HepG2 (cell line): ENCODE data around the gene NOM1. TPM values are rescaled to one million over a fixed set of nuclear protein-coding genes. Genes with fewer than 3 reads are reported as not detected.

ENCODE experiments used
- BRF2 ChIP-seq: sonication (generic); formaldehyde crosslinking; IDR thresholded peaks from 2 replicates; pipeline ENCODE4 v1.8.1; 2022; ENCODE audit warnings: mild to moderate bottlenecking, missing genetic modification reagents
- CENPT ChIP-seq: sonication (generic); formaldehyde crosslinking; IDR thresholded peaks from 2 replicates; pipeline ENCODE4 v1.8.0; 2022; ENCODE audit warnings: low read depth, mild to moderate bottlenecking, moderate library complexity, missing genetic modification reagents
- CENPX ChIP-seq: sonication (generic); formaldehyde crosslinking; IDR thresholded peaks from 2 replicates; pipeline ENCODE4 v1.9.0; 2021; ENCODE audit warnings: mild to moderate bottlenecking, missing genetic modification reagents, moderate library complexity
- ETS1 ChIP-seq: sonication (generic); formaldehyde crosslinking; IDR thresholded peaks from 2 replicates; pipeline ENCODE4 v1.4.0; 2020; ENCODE audit warnings: missing genetic modification reagents
- EZH2 ChIP-seq: conservative IDR thresholded peaks from 2 replicates; pipeline ENCODE4 v1.6.1; 2012; ENCODE audit warnings: mild to moderate bottlenecking, low read depth, low read length, moderate library complexity
- FOXM1 ChIP-seq: sonication (generic); formaldehyde crosslinking; IDR thresholded peaks from 2 replicates; pipeline ENCODE4 v1.5.0; 2020; ENCODE audit warnings: missing genetic modification reagents
- HNRNPLL ChIP-seq: fragments of 200-400 bp; formaldehyde crosslinking; IDR thresholded peaks from 2 replicates; pipeline ENCODE4 v1.6.1; 2017; ENCODE audit warnings: mild to moderate bottlenecking, low read depth, low read length; ENCODE audit not compliant: poor library complexity, severe bottlenecking
- IRF2 ChIP-seq: IDR thresholded peaks from 2 replicates; pipeline ENCODE4 v1.6.1; 2018; ENCODE audit warnings: missing genetic modification reagents, missing compliant biosample characterization
- JUN ChIP-seq: sonication (generic); formaldehyde crosslinking; IDR thresholded peaks from 2 replicates; pipeline ENCODE4 v1.4.0; 2020; ENCODE audit warnings: mild to moderate bottlenecking, missing genetic modification reagents
- KDM6A ChIP-seq: IDR thresholded peaks from 2 replicates; pipeline ENCODE4 v1.6.1; 2016; ENCODE audit warnings: low read depth
- KLF6 ChIP-seq: IDR thresholded peaks from 2 replicates; pipeline ENCODE4 v1.8.0; 2016; ENCODE audit warnings: missing biosample characterization, missing genetic modification reagents
- MAZ ChIP-seq, 2 experiments: sonication (generic) in 1 of 2; formaldehyde crosslinking in 1 of 2; IDR thresholded peaks; 2 replicates each; pipeline versions ENCODE4 v1.5.0 to v1.6.1; 2012 to 2020; ENCODE audit warnings: low read depth in 2 of 2, mild to moderate bottlenecking in 2 of 2, borderline replicate concordance in 1 of 2, improper control_type of control experiment in 1 of 2, low read length in 1 of 2, missing genetic modification reagents in 1 of 2, moderate library complexity in 1 of 2
- MTA3 ChIP-seq: sonication (generic); formaldehyde crosslinking; IDR thresholded peaks from 2 replicates; pipeline ENCODE4 v1.4.0; 2020; ENCODE audit warnings: missing genetic modification reagents
- NAIF1 ChIP-seq: sonication (generic); formaldehyde crosslinking; IDR thresholded peaks from 2 replicates; pipeline ENCODE4 v1.5.0; 2020; ENCODE audit warnings: mild to moderate bottlenecking, missing genetic modification reagents, borderline replicate concordance
- RAD21 ChIP-seq: fragments of 450-650 bp; formaldehyde crosslinking; IDR thresholded peaks from 2 replicates; pipeline ENCODE4 v1.5.0; 2020; ENCODE audit warnings: mild to moderate bottlenecking
- SNRNP70 ChIP-seq: fragments of 200-400 bp; formaldehyde crosslinking; IDR thresholded peaks from 2 replicates; pipeline ENCODE4 v1.6.1; 2017; ENCODE audit warnings: mild to moderate bottlenecking, low read depth, low read length, moderate library complexity
- SRF ChIP-seq: IDR thresholded peaks from 2 replicates; pipeline ENCODE4 v1.6.1; 2011; ENCODE audit warnings: mild to moderate bottlenecking, low read depth, low read length, moderate library complexity
- ZBTB21 ChIP-seq: sonication (generic); formaldehyde crosslinking; IDR thresholded peaks from 2 replicates; pipeline ENCODE4 v1.4.0; 2020; ENCODE audit warnings: missing genetic modification reagents
- ZBTB8A ChIP-seq: sonication (generic); formaldehyde crosslinking; IDR thresholded peaks from 2 replicates; pipeline ENCODE4 v1.4.0; 2020; ENCODE audit warnings: mild to moderate bottlenecking, low read depth, missing genetic modification reagents, borderline replicate concordance
- ZFP90 ChIP-seq: sonication (generic); formaldehyde crosslinking; IDR thresholded peaks from 2 replicates; pipeline ENCODE4 v1.8.0; 2022; ENCODE audit warnings: missing genetic modification reagents, mild to moderate bottlenecking, inconsistent platforms, borderline replicate concordance
- ZNF138 ChIP-seq: sonication (generic); formaldehyde crosslinking; IDR thresholded peaks from 2 replicates; pipeline ENCODE4 v1.5.0; 2020; ENCODE audit warnings: mild to moderate bottlenecking, low read depth, missing genetic modification reagents
- ZNF33B ChIP-seq: sonication (generic); formaldehyde crosslinking; IDR thresholded peaks from 2 replicates; pipeline ENCODE4 v1.5.1; 2020; ENCODE audit warnings: mild to moderate bottlenecking, missing genetic modification reagents
- ZNF468 ChIP-seq: sonication (generic); formaldehyde crosslinking; IDR thresholded peaks from 2 replicates; pipeline ENCODE4 v1.8.0; 2022; ENCODE audit warnings: mild to moderate bottlenecking, moderate library complexity, missing genetic modification reagents
- ZNF607 ChIP-seq: sonication (generic); formaldehyde crosslinking; IDR thresholded peaks from 2 replicates; pipeline ENCODE4 v1.5.1; 2020; ENCODE audit warnings: missing genetic modification reagents, mild to moderate bottlenecking, borderline replicate concordance
- ZNF816 ChIP-seq: sonication (generic); formaldehyde crosslinking; IDR thresholded peaks from 2 replicates; pipeline ENCODE4 v1.8.0; 2022; ENCODE audit warnings: missing genetic modification reagents, mild to moderate bottlenecking, borderline replicate concordance
- ZNF879 ChIP-seq: sonication (generic); formaldehyde crosslinking; IDR thresholded peaks from 2 replicates; pipeline ENCODE4 v1.8.1; 2023; ENCODE audit warnings: missing genetic modification reagents
- polyA plus RNA-seq, 8 experiments: library from polyadenylated mRNA; depleted of rRNA in 3 of 8; stranded (reverse) in 7 of 8; unstranded in 1 of 8; fragments of >200 nt; fragmentation: Illumina TruSeq in 4 of 8; extraction: Trizol in 4 of 8; gene quantifications; 2 replicates each; pipeline versions ENCODE4 v1.2.1 to v1.2.3, GENCODE V29; 2011 to 2016; ENCODE audit warnings: low read depth in 4 of 8, missing spikeins in 1 of 8, mixed read lengths in 1 of 8; ENCODE audit not compliant: insufficient read depth in 1 of 8
- total RNA-seq, 5 experiments: library from RNA; depleted of rRNA; stranded (reverse); fragments of >200 nt; fragmentation: Illumina TruSeq; extraction: Trizol; gene quantifications; 2 replicates each; pipeline ENCODE4 v1.2.3, GENCODE V29; 2016; ENCODE audit warnings: low read depth in 1 of 5
- TF ChIP-seq, protein P1 (sequence below): sonication (generic); formaldehyde crosslinking; IDR thresholded peaks from 2 replicates; pipeline ENCODE4 v1.5.0; 2020; ENCODE audit warnings: mild to moderate bottlenecking, low read depth, missing genetic modification reagents, borderline replicate concordance
- TF ChIP-seq, protein P2 (sequence below): sonication (generic); formaldehyde crosslinking; IDR thresholded peaks from 2 replicates; pipeline ENCODE4 v1.8.1; 2023; ENCODE audit warnings: mild to moderate bottlenecking, missing genetic modification reagents

Gene NOM1
- total and polyA plus RNA-seq, 2 of the 13 experiments (the other 11 are each of a cell fraction or from before 2014, with no cell fraction given), result 14.2 to 26.2 TPM

- TF ChIP-seq CENPT (CRISPR knock-in tag), result no peak
- TF ChIP-seq FOXM1 (CRISPR knock-in tag), result no peak
- no peak for TF ChIP-seq BRF2 (CRISPR knock-in tag)
- TF ChIP-seq HNRNPLL, result peak; percentile 56
- no peak for TF ChIP-seq KDM6A
- 0 out of 2 replicates have a peak, but pooled peaks have one; percentile 28 for TF ChIP-seq MAZ (IDR thresholded peaks at IDR 0.05; ENCODE audit: borderline replicate concordance, low read depth, low read length)
- peak; percentile 80 for TF ChIP-seq MAZ (CRISPR knock-in tag; IDR thresholded peaks at IDR 0.05; ENCODE audit: low read depth)
- 0 out of 2 replicates have a peak, but pooled peaks have one; percentile 32 for TF ChIP-seq ZNF816 (CRISPR knock-in tag)
- no peak for TF ChIP-seq EZH2
- TF ChIP-seq ZNF138 (CRISPR knock-in tag), result no peak
- no peak for TF ChIP-seq NAIF1
- no peak for TF ChIP-seq ZNF468 (CRISPR knock-in tag)
- TF ChIP-seq RAD21 (CRISPR knock-in tag), result no peak
- no peak for TF ChIP-seq IRF2
- TF ChIP-seq SNRNP70, result no peak
- TF ChIP-seq SRF, result no peak
- no peak for TF ChIP-seq ZBTB21 (CRISPR knock-in tag)
- TF ChIP-seq ZBTB8A, result no peak
- TF ChIP-seq ETS1 (CRISPR knock-in tag), result no peak
- TF ChIP-seq KLF6 (CRISPR knock-in tag), result 0 out of 2 replicates have a peak, but pooled peaks have one; percentile 44
- TF ChIP-seq, protein P1, sequence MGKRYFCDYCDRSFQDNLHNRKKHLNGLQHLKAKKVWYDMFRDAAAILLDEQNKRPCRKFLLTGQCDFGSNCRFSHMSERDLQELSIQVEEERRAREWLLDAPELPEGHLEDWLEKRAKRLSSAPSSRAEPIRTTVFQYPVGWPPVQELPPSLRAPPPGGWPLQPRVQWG (CRISPR knock-in tag), result no peak
- no peak for TF ChIP-seq MTA3 (CRISPR knock-in tag)
- TF ChIP-seq ZNF879 (CRISPR knock-in tag), result no peak
- no peak for TF ChIP-seq ZFP90 (CRISPR knock-in tag)
- no peak for TF ChIP-seq ZNF607 (CRISPR knock-in tag)
- no peak for TF ChIP-seq JUN (CRISPR knock-in tag)
- TF ChIP-seq, protein P2, sequence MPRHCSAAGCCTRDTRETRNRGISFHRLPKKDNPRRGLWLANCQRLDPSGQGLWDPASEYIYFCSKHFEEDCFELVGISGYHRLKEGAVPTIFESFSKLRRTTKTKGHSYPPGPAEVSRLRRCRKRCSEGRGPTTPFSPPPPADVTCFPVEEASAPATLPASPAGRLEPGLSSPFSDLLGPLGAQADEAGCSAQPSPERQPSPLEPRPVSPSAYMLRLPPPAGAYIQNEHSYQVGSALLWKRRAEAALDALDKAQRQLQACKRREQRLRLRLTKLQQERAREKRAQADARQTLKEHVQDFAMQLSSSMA, result peak; percentile 35; the same call in 1 of the 2 replicates
- TF ChIP-seq ZNF33B (CRISPR knock-in tag), result no peak
- no peak for TF ChIP-seq CENPX (CRISPR knock-in tag)
These were observed 61.2 kb downstream of the NOM1 start, which contains the start of gene MNX1 (continued) for GRCh38 chr7:157010588-157011332.
